Posterior vena cava (tissue), 2 donors: ENCODE results near the gene AZIN2. TPM values are rescaled to one million over a fixed set of nuclear protein-coding genes. Genes with fewer than 3 reads are reported as not detected.
"Not testable (repeated sequence)": the region's sequence is repeated elsewhere in the genome, so short reads cannot be mapped to it uniquely, and the experiment has no call there.

Source experiments
- DNase-seq: peaks from one replicate; pipeline ENCODE4 v3.0.0-alpha.2; 2020; ENCODE audit warnings: low spot score
- intact Hi-C, 2 donors: fragments of 100-400 bp; cut with DNase I; formaldehyde crosslinking; loops; one replicate each; pipeline versions ENCODE4 v1.14.1 to v1.14.2; 2022 to 2023
- total RNA-seq, 2 donors: library from RNA; stranded (reverse); fragmentation: NEBNext Ultra II Directional; extraction: Animal tissue kit (Norgen Biotek cat#: 25700); gene quantifications; one replicate each; pipeline ENCODE4 v1.2.1, GENCODE V29; 2021
- donor health status: DM: yes; HTN: yes; CAD: no.
- donor health status: DM: yes; HTN: yes; CAD: no.

AZIN2 gene
- total RNA-seq, 2 donors from 2014 or later: 4.0 to 4.7 TPM

DNA sequence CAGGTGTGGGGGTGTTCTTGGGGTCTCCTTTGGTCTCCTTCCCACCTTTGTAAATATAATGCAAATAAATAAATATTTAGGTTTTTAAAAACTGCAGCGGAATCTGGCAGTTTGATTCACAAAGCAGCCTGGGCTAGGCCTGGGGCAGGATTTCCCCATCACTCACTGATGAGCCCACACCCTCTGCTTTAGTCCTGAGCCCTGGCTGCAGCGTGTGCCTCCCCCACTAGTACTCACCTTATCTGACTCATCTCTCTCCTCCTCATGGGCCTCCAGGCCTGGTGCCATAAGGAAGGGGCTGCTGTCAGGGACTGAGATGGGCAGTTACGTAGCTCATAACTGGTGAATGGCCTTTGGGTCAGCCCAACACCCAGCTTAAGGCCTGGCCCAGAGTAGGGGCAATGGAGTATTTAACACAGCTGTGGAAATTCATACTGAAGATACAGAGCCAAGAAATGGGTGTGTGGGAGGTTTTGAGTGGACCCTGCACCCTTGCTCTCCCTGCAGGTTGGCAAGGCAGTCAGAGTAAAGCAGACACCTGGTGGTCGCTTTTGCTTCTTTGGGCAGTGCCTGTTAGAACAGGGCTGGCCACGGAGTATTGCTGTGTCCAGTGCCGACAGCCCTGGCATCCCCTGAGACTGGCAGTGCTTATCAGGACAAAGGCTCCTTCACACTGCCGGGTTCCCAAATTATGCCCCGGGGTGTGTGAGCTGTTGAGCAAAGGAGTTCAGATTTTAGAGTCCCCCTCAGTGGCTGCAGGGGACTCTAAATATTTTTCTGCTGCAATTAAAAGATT lies 39.7 kb downstream of the AZIN2 start:
- intact Hi-C loops: no loop called here
- no peak for DNase-seq

DNA sequence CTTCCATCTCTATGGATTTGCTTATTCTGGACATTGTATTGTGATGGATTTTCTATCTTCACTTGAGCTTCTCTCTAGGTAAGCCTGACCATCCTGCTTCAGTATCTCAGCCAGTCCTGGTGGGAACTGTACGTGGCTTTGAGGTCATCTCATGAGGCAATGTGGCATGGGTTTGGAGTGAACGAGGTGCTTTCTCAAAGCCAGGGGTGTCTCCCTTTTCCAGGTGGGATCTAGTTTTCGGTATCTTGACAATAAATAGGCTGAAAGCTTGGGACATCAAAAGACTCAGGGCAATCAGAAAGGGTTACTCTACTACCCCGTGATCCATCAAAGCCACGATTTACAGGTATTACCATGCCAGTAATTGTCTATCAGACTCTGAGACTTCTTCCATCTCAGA lies 40.8 kb downstream of the AZIN2 start:
- intact Hi-C loops: no loop called here

DNA sequence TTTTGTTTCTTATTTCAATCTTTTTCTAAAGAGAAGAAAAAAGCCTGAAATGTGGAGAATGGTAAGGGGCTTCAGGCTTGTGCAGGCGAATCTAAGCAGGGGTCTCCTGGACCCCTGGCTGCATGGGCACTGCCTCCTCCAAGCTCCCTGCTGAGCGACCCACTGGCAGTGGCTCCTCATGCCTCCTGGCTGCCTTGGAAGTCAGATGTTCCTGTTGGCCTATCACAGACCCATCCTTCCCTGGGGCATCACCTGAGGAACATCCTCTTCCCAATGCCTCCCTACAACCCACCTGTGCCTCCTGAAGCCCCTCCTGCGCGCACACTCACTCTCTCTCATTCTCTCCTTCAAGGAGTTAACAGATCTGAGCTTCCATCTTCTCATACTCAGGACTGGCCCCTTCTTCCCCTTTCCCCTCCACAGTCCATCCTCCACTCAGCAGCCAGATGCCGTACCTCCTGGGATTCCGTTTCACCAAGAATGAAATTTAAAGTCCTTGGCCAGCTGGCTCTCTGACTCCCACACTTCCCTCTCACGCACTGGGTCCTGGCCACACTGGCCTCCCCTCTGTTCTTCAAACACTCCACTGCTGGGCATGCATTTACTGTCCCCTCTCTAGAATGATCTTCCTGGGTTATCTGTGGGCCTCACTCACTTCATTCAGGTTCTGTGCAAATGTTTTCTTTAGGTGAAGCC lies 41.7 kb downstream of the AZIN2 start:
- intact Hi-C loops: no loop called here
- no peak for DNase-seq

More for the DNA sequence above, 40.8 kb downstream of the AZIN2 start:
- DNase-seq: no peak

DNA sequence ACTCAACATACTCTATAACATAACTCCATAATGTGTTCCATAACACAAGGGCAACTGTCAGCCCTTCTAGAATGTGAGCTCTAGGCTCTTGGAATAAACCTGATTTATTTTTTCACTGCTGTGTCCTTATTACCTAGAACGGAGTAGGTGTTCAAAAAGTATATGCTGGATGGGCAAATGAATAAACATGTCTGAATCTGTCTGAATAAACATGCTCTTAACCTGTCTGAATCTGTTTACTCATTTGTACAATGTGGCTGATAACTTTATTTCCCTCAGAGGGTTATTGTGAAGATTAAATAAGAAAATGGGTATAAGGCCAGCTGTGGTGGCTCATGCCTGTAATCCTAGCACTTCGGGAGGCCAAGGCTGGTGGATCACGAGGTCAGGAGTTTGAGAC lies 42.3 kb downstream of the AZIN2 start:
- intact Hi-C loops: no loop called here
- no peak for DNase-seq

DNA sequence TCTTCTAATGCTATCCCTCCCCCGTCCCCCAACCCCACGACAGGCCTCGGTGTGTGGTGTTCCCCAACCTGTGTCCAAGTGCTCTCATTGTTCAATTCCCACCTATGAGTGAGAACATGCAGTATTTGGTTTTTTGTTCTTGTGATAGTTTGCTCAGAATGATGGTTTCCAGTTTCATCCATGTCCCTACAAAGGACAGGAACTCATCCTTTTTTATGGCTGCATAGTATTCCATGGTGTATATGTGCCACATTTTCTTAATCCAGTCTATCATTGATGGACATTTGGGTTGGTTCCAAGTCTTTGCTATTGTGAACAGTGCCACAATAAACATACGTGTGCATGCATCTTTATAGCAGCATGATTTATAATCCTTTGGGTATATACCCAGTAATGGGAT lies 43.7 kb downstream of the AZIN2 start:
- intact Hi-C loops, DNase-seq: not testable (repeated sequence)

DNA sequence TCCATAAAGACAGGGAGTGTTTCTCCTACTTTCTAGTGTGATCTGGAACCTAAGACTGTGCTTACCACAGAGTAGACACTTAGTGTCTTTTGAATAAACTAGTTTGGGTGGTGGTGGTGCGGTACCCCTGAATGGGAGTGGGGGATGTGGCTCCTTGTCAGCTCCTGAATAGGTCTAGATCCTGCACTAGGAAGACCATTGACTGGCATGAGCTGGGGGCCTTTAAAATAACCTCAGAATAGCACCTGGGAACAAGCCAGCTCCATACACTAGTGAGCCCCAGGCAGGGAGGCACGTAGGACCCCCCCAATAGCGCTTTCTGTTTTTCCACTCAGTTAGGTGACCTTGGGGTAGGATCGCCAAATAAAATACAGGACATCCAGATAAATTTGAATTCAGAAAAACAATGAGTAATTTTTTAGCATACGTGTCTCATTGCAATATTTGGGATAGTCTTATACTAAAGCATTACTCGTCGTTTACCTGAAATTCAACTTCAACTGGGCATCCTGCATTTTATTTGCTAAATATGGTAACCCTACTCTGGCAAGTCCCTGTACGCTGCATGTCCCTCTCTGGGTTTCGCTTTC lies 45.6 kb downstream of the AZIN2 start:
- intact Hi-C loops: no loop called here
- no peak for DNase-seq

DNA sequence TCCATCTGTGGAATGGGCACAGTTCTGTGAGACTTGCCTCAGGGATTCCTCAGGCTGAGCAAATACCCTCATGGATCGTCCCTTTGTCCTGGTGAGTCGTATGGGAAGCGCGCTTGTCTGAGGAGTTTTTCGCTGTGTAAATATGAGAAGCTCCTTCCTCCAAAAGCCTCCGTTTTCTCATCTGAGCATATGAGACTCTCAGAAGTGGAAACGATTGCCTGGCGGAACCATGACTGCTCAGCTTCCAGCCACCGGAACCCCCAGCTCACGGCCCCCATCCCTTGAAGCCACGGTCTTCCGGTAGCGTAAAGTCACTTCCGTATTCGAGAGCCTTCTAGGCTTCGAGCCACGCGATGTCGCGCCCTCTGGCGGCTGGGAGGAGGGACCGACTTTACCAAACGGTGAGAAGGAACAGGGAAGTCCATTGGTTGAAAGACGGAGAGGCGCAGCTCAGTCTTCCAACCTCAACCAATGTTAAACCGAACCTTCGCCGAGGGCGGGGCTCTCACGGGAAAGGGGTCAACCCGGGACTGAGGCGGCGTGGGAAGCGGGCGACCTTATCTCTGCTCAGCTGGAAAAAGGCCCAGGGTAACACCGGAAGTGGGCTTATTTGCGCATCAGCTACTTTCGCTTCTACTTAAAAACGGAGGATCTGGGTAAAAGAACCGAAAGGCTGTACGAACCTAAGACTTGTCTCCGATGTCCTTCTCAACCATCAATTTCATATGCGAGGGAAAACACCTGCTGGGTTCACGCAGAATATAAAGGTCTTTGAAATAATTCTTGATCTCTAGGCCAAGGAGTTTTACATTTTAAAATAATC lies 46.3 kb downstream of the AZIN2 start:
- peak; percentile 100 for DNase-seq
- intact Hi-C loops: no loop called here

DNA sequence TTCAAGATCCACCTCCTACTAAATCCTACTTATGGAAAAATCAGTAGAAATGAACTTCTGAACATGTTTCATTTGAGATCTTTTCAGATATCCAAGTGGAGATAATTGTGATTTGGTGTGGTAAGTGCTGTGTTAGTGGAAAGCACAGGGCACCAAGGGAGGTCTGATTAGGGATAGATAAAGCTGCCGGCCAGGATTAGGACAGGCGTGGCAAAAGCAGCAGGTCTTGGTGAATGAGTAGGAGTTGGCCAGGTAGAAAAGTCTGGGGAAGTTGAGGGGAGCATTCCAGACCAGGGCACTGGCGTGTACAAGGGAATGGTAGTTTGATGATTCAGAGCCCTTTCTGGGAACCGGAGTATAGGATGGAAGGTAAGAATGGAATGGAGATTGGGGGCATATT lies 47.8 kb downstream of the AZIN2 start:
- DNase-seq: no peak
- intact Hi-C loops: no loop called here

DNA sequence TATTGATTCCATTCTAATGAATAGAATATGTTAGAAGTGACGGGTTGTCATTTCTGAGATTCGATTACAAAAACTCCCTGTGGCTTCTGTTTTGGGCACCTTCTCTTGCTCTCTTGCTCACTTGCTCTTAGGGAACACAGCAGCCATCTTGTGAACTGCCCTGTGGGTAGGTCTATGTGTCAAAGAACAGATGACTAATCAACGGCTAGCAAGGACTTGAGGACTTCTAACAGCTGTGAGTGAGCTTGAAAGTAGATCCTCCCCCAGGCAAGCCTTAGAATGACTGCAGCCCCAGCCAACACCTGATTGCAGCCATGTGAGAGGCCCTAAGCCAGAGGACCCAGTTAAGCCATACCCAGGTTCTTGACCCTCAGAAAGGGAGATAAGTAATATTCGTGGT lies 49.3 kb downstream of the AZIN2 start:
- no peak for DNase-seq
- intact Hi-C loops: no loop called here

DNA sequence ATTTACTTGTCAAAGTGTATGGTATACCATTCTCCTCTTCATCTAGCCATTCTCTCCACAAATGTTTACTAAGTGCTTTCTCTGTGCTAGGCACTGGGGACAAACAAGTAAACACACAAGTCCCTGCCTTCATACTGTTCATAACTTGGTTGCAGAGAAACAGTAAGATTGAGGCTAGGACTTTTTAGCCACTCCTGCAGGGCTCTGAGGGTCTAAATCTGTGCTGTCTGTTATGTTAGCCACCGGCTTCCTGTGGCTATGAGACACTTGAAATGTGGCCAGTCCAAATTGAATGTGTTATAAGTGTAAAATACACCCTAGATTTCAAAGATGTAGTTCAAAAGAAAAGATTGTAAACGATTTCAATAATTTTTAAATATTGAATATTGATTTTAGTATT lies 50.2 kb downstream of the AZIN2 start:
- DNase-seq: no peak
- intact Hi-C loops: no loop called here

DNA sequence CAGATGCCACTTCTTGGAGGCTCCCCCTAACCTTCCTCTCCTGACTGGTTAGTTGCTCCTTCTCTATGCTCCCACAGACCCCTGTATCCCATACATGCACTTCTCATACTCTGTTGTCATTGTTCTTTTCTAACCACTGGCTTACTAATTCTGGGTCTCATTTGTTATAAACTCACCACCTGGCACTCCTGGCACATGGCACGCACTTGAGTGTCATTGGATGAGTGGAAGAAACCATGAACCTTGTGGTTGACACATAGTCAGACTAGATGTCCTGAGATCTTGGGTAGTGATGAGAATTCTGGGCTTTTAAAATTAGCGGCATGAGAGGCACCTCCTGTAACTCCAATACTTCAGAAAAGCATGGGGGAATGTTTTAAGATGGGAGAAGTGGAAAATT lies 51.6 kb downstream of the AZIN2 start:
- no peak for DNase-seq
- intact Hi-C loops: no loop called here

DNA sequence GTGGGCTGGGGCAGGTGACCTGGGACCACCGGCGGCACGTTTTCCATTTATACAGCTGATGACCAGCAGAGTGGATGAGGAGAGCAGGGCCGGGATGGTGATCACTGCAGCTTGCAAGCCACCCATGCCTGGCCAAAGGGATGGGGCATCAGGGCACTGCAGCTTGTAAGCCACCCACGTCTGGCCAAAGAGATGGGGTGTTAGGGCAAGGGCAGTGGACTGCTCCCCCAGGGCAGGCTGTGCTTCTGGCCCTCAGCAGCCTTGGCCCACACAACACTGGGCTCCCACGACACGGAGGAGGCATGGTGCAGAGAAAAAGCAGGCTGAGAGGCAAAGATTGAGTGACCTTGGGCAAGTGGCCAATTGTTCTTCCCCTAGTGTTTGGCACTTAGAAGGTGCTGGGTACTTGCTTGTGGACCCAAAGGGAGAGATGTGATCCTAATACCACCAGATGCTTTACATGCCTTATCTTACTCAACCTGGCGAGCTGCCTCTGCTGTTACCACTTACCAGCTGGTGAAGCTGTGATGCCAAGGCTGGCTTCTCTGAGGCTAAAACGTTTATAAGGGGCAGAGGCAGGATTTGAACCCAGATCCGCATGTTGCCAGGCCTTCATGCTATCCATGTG lies 52.6 kb downstream of the AZIN2 start:
- DNase-seq: no peak
- intact Hi-C loops: no loop called here

DNA sequence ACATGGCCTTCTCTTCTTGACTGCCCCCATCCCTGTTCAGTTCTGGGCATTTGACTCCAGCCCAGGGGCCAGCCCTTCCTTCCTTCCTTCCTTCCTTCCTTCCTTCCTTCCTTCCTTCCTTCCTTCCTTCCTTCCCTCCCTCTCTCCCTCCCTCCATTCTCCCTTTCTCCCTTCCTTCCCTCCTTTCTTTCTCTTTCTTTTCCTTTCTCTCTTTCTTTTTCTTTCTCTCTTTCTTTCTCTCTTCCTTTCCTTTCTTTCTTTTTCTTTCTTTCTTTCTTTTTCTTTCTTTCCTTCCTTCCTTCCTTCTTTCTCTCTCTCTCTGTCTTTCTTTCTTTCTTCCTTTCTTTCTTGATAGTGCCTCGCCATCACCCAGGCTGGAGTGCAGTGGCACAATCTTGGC lies 55.1 kb downstream of the AZIN2 start:
- intact Hi-C loops, DNase-seq: not testable (repeated sequence)

DNA sequence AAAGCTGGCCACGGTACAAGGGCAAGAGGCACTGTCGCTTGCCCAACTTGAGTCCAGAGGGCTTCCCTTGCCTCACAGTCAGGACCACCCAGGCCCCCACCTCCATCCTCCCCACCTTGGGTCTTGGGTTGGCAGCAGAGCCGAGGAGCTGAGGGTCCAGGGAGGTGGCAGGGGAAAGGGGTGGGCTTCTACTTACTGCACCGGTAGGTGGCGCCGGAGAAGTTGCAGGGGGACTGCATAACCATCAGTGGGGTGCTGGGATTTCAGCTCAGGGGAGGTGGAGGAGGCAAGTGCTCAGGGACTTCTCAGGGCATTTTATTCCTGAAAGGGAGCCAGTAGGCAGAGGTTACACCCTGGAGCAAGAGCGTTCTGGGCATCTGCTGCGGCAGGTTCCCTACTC lies 56.8 kb downstream of the AZIN2 start:
- peak; percentile 83 for DNase-seq
- intact Hi-C loops: no loop called here

DNA sequence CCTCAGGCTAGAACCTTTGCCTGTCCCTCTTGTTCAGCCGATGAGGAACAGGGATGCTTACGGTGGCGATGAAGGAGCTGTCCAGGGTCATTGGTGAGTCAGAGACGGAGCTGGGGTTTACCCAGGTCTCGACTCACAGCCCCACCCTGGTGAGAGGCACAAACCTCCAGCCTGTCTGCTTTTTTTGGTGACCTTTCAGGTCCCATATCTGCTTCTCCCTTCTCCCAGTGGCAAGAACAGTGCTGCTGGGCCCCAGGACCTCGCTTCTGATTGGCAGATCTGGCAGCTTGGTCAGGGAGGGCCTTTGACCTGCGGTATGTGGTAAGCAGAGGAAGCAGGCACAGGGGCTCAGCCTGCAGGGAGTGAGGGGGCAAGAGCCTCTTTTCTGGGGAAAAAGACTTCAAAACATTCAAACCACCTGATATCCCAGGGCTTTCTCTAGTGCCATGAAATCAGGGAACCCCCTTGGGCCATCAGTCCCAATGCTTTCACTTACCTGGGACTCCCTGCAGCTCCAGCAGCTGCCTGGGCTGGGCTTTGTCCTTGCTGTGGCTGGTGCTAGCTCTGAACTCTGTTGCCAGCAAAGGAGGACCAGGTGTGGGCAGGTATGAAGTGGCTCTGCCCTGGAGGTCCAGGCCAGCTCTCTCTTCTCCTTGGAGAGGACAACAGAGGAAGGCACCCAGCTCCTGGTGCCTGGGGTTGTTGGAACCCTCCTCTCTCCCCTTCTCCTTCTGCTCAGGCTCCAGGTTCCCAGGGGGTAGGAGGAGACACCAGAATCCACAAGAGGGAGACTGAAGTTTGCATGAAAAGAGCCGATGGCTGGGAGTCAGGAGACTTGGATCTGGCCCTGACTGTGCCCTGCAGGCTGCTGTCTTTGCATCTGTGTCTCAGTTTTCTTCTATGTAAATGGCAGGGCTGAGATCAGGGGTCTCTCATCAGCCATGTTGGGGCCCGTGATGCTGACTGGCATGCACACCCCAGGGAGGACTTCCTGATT lies 59.5 kb downstream of the AZIN2 start:
- DNase-seq: peak; percentile 65
- intact Hi-C loops: no loop called here

DNA sequence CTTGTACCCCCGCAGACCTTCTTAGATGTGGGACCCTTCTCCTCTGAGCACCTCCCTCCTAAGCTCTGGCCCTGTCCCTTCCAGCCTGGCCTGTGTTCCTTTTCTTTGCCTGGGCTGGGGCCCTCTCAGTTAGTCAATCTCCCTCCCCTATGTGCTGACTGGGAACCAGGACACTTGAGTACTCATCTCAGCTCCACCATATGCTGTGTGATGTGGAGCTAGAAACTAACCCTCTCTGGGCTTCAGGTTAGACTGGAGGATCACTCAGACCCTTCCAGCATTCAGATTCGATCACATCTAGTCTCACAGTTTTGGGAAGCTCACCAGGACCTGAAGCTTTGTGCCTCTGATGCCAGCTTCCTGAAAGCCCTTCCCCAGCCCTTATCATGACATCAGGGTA lies 60.3 kb downstream of the AZIN2 start:
- peak; percentile 10 for DNase-seq
- intact Hi-C loops: no loop called here

DNA sequence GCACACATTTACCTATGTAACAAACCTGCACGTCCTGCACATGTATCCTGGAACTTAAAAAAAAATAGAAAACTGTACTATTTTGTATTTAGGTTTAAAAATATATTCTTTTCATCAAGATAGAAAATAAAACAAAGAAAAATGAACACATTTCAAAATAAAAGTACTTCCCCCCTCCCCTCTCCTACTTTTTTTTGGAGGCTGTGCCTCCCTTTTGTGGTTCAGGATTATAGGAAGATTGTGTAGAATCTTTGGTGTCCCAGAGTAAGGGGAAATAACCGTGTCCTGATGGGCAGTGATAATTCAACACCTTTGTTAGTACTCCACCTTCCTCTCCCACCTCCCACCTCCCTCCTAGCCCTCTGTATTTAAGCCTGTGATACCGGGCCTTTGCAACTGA lies 60.8 kb downstream of the AZIN2 start:
- DNase-seq: no peak
- intact Hi-C loops: no loop called here

DNA sequence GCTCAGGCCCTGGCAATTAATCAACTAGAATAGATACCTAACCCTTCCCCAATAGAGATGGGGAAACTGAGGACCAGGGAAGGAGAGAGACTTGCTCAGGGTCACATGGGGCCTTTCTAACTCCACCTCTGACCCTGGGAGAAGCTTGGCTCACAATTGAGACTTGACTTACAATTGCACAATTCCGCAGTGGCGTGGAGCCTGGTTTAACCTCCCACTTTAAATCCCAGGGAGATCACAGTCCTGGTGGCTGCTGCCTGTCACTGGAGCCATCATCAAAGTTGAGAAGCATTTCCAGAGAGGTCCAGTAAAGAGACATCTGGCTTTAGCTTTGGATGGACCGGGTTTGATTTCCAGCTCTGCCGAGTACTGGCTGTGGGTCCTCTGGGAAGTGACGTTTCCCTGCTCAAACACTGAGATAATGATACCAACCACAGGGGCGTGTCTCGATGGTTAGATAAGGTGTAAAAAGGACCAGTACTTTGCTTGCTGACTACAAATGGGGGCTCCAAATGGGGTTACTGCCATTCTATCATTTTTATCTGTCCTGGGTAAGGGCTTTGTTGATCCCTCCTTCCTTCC lies 61.6 kb downstream of the AZIN2 start:
- intact Hi-C loops: no loop called here
- DNase-seq: peak; percentile 86
